Esophagus muscularis mucosa (tissue), 4 donors: ENCODE results near the gene AMOTL2. TPM values are rescaled to one million over a fixed set of nuclear protein-coding genes. Genes with fewer than 3 reads are reported as not detected.

Source experiments
- DNase-seq: peaks from one replicate; pipeline ENCODE4 v3.0.0-alpha.2; 2017; ENCODE audit errors: extremely low spot score
- H3K27ac ChIP-seq, 4 donors: fragments of 200-600 bp; sonication (generic); replicated peaks in 1 of 4; 1 replicate in 3 of 4; 2 replicates in 1 of 4; pipeline ENCODE4 v1.5.1; 2016 to 2019; ENCODE audit warnings: mild to moderate bottlenecking in 1 of 4
- H3K27me3 ChIP-seq, 4 donors: fragments of 200-600 bp; sonication (generic); one replicate each; pipeline versions ENCODE4 v1.5.1 to v1.6.0; 2016 to 2019
- H3K36me3 ChIP-seq, 4 donors: fragments of 200-600 bp; sonication (generic); one replicate each; pipeline ENCODE4 v1.5.1; 2016 to 2019
- H3K4me1 ChIP-seq, 4 donors: fragments of 200-600 bp; sonication (generic); one replicate each; pipeline ENCODE4 v1.5.1; 2016 to 2019
- H3K4me3 ChIP-seq, 4 donors: fragments of 200-600 bp; sonication (generic); 1 replicate in 2 of 4; 2 replicates in 2 of 4; pipeline ENCODE4 v1.5.1; 2016 to 2019; ENCODE audit warnings: mild to moderate bottlenecking in 4 of 4, moderate library complexity in 1 of 4
- H3K9me3 ChIP-seq, 4 donors: fragments of 200-600 bp; sonication (generic); 1 replicate in 3 of 4; 2 replicates in 1 of 4; pipeline ENCODE4 v1.5.1; 2016 to 2019
- EP300 ChIP-seq: sonication (generic); formaldehyde crosslinking; IDR thresholded peaks from one replicate; pipeline ENCODE4 v1.6.1; 2017; ENCODE audit warnings: antibody characterized with exemption
- POLR2A ChIP-seq: fragments of 450-650 bp; IDR thresholded peaks from one replicate; pipeline ENCODE4 v1.6.1; 2017; ENCODE audit warnings: antibody characterized with exemption, moderate library complexity, mild to moderate bottlenecking, low read depth
- POLR2AphosphoS5 ChIP-seq, 2 donors: sonication (generic); formaldehyde crosslinking; IDR thresholded peaks; one replicate each; pipeline ENCODE4 v1.6.1; 2017; ENCODE audit warnings: antibody characterized with exemption in 2 of 2
- WGBS: methylation state at CpG from one replicate; pipeline ENCODE4 v1.1.5; 2018; 5-methylcytosine and 5-hydroxymethylcytosine counted together
- intact Hi-C: fragments of 100-400 bp; cut with DNase I; formaldehyde crosslinking; loops from one replicate; pipeline ENCODE4 v1.15.1; 2023
- total RNA-seq, 4 donors: library from RNA; depleted of rRNA; stranded (reverse); fragments of >200 nt; gene quantifications; one replicate each; pipeline versions ENCODE4 v1.1.0 to v1.2.1, GENCODE V29; 2016
- TF ChIP-seq, protein P1 (sequence below), 3 experiments: fragments of 200-600 bp in 2 of 3; fragments of 450-650 bp in 1 of 3; sonication (generic) in 2 of 3; IDR thresholded peaks; one replicate each; pipeline ENCODE4 v1.5.1; 2017 to 2019; ENCODE audit warnings: antibody characterized with exemption in 3 of 3, mild to moderate bottlenecking in 2 of 3, moderate library complexity in 1 of 3

The AMOTL2 gene
- total RNA-seq, 4 donors from 2014 or later = 111 to 313 (median 155) TPM

DNA sequence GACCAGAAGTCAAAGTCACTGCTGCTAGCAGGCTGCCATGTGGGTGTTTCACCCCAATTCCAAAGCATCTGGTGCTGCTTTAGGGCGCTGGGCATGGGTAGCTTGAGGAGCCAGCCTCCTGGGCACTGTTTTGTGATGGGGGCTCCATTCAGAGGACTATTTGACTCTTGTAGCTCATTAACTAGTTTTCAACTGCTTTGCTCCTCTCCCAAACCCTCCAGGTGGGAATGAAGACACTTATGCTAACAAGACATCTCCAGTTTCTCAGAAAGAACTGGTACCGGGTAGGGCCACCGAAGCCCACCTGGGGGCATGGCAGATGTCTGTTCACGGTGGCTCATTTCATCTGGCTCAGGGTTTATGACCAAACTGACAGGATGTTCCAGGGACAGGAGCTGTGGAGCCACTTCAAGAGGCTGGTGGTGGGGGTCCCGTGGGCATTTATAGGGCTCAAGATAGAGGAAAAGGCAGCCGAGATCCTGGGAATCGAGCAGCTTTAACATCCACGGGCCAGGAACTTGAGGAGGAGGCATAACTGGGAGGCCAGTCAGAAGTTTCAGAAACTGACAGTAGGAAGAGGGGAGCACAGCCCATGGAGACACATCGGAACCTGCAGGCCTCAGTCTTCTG, 17.7 kb downstream of the AMOTL2 start:
- no peak for DNase-seq

GRCh38 chr3:134355416-134355815, 18.8 kb downstream of the AMOTL2 start:
- H3K27me3 ChIP-seq = no peaks in the 10 kb centered on the region
- DNase-seq = no peak
- no peaks in the 10 kb centered on the region for H3K9me3 ChIP-seq
- TF ChIP-seq POLR2AphosphoS5 (IDR thresholded peaks at IDR 0.05) = peak in 1 of 2 donors; percentile 43
- TF ChIP-seq, protein P1, sequence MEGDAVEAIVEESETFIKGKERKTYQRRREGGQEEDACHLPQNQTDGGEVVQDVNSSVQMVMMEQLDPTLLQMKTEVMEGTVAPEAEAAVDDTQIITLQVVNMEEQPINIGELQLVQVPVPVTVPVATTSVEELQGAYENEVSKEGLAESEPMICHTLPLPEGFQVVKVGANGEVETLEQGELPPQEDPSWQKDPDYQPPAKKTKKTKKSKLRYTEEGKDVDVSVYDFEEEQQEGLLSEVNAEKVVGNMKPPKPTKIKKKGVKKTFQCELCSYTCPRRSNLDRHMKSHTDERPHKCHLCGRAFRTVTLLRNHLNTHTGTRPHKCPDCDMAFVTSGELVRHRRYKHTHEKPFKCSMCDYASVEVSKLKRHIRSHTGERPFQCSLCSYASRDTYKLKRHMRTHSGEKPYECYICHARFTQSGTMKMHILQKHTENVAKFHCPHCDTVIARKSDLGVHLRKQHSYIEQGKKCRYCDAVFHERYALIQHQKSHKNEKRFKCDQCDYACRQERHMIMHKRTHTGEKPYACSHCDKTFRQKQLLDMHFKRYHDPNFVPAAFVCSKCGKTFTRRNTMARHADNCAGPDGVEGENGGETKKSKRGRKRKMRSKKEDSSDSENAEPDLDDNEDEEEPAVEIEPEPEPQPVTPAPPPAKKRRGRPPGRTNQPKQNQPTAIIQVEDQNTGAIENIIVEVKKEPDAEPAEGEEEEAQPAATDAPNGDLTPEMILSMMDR (IDR thresholded peaks at IDR 0.05) = no peak
- H3K36me3 ChIP-seq = peaks cover 52 to 95% (median 71%) of the 10 kb centered on the region in 4 donors
- H3K27ac ChIP-seq = peak overlapping the region in 3 of 4 donors; percentile 70 to 98 (median 97)
- intact Hi-C loops = no loop called here
- H3K4me3 ChIP-seq = no peak overlapping the region
- peaks cover 80 to 100% (median 96%) of the 10 kb centered on the region in 4 donors for H3K4me1 ChIP-seq
- 95% methylated on average over 5 of the region's 5 CpGs for WGBS

More for the DNA sequence above, 17.7 kb downstream of the AMOTL2 start:
- Histone ChIP-seq H3K27me3 (no peaks in the 10 kb centered on the region), H3K27ac (peak overlapping the region; percentile 97 to 100 (median 98)), H3K4me3 (no peak overlapping the region), H3K9me3 (no peaks in the 10 kb centered on the region), H3K4me1 (peaks cover 83 to 100% (median 97%) of the 10 kb centered on the region in 4 donors), H3K36me3 (peaks cover 63 to 95% (median 83%) of the 10 kb centered on the region in 4 donors)
- TF ChIP-seq POLR2AphosphoS5 (IDR thresholded peaks at IDR 0.05) (peak in 1 of 2 donors; percentile 42), EP300 (no peak), POLR2A (no peak)
- 88% methylated on average over 9 of the region's 9 CpGs for WGBS
- intact Hi-C loops = no loop called here

- WGBS = 93% methylated on average over 6 of the region's 7 CpGs
- Histone ChIP-seq H3K36me3 (peaks cover 45 to 88% (median 65%) of the 10 kb centered on the region in 4 donors), H3K27ac (peak overlapping the region; percentile 33 to 98 (median 84)), H3K27me3 (no peaks in the 10 kb centered on the region), H3K4me3 (no peak overlapping the region), H3K9me3 (no peaks in the 10 kb centered on the region), H3K4me1 (peaks cover 73 to 93% (median 90%) of the 10 kb centered on the region in 4 donors)
- TF ChIP-seq, protein P1 (IDR thresholded peaks at IDR 0.05) = no peak
- peak in 1 of 2 donors; percentile 31 for TF ChIP-seq POLR2AphosphoS5 (IDR thresholded peaks at IDR 0.05)
- no peak for DNase-seq
- intact Hi-C loops = no loop called here
These were observed 19.5 kb downstream of the AMOTL2 start for GRCh38 chr3:134354612-134355251.

GRCh38 chr3:134353831-134354611, 20.2 kb downstream of the AMOTL2 start:
- intact Hi-C loops = no loop called here
- H3K4me3 ChIP-seq = no peak overlapping the region
- no peak for DNase-seq
- H3K4me1 ChIP-seq = peaks cover 67 to 87% (median 82%) of the 10 kb centered on the region in 4 donors
- H3K27me3 ChIP-seq = no peaks in the 10 kb centered on the region
- H3K36me3 ChIP-seq = peaks cover 38 to 81% (median 57%) of the 10 kb centered on the region in 4 donors
- TF ChIP-seq EP300 (no peak), POLR2AphosphoS5 (IDR thresholded peaks at IDR 0.05) (peak; percentile 9 to 78)
- no peaks in the 10 kb centered on the region for H3K9me3 ChIP-seq
- peak overlapping the region; percentile 33 to 98 (median 84) for H3K27ac ChIP-seq
- WGBS = 84% methylated on average over 6 of the region's 7 CpGs

DNA sequence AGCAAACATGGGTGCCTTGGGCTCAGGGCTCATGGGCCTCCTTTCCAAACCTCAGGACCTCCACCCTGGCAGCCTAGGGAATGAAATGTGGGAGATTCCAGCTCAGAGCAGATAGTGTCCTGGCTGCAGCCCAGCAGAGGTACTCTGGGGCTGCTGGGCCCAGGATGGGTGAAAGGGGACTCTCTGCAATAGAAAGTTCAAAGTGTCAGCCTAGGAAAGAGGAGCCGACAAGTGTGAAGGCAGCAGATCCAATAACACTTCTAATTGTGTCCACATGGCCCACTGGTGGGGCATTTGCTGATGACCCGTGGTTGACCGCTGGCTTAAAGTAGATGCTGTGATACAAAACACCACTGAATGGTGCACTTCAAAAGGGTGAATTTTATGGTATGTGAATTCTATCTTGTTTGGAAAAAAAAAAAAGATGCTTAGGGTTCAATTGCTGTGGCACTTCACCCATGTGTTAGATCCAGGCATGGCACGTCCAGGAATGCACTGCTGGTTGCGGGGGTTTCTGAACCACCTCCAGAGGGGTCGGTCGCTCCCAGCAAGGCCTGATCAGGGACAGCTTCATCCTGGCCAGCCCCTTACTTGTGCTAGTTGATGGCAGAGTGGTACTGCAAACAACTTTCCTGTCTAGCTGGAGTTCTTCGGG, 20.9 kb downstream of the AMOTL2 start:
- Histone ChIP-seq H3K4me1 (peaks cover 64 to 87% (median 82%) of the 10 kb centered on the region in 4 donors), H3K27ac (peak overlapping the region; percentile 33 to 97 (median 60)), H3K9me3 (no peaks in the 10 kb centered on the region), H3K36me3 (peaks cover 31 to 74% (median 50%) of the 10 kb centered on the region in 4 donors), H3K4me3 (no peak overlapping the region), H3K27me3 (no peaks in the 10 kb centered on the region)
- no peak for DNase-seq
- TF ChIP-seq POLR2A (no peak), EP300 (no peak), POLR2AphosphoS5 (IDR thresholded peaks at IDR 0.05) (no peak)
- TF ChIP-seq, protein P1 (IDR thresholded peaks at IDR 0.05) = no peak
- WGBS = 93% methylated on average over 6 of the region's 8 CpGs
- intact Hi-C loops = no loop called here
